Panc1 (cell line): ENCODE data around the gene MRGPRX1. TPM values are rescaled to one million over a fixed set of nuclear protein-coding genes. Genes with fewer than 3 reads are reported as not detected.

Experiments used
- ATAC-seq: fragments of 200-7000 bp; cut with Tn5 transposase; 2 replicates; pipeline ENCODE4 v1.9.1; 2020; ENCODE audit warnings: mild to moderate bottlenecking, moderate library complexity
- BruUV-seq: library from RNA; stranded (reverse); fragments of 400-500 nt; replicated peaks from 2 replicates; lab custom pipeline; 2021; lab: Mats Ljungman, UMichigan
- CTCF ChIA-PET: fragments of 300-600 bp; sonication (Branson Sonifier 250); formaldehyde crosslinking; loops from one replicate; lab custom pipeline; 2022; ENCODE audit warnings: antibody characterized with exemption; lab: Charles Lee
- POLR2A ChIA-PET: fragments of 300-600 bp; sonication (Branson Sonifier 250); formaldehyde crosslinking; loops from one replicate; lab custom pipeline; 2022; ENCODE audit warnings: antibody characterized with exemption; lab: Charles Lee
- DNase-seq: peaks from one replicate; pipeline ENCODE4 v3.0.0-alpha.2; 2010; ENCODE audit warnings: low read depth, low spot score
- H3K27ac ChIP-seq: 2 replicates; pipeline ENCODE4 v1.5.1; 2011; ENCODE audit warnings: mild to moderate bottlenecking, low read length, inconsistent platforms
- H3K27me3 ChIP-seq: fragments of 200-500 bp; sonication (Bioruptor generic); 2 replicates; pipeline ENCODE4 v1.6.0; 2014; ENCODE audit warnings: low read length, inconsistent platforms; ENCODE audit not compliant: control insufficient read depth, insufficient read depth
- H3K36me3 ChIP-seq: fragments of 200-500 bp; sonication (Bioruptor generic); 2 replicates; pipeline ENCODE4 v1.5.1; 2014; ENCODE audit warnings: inconsistent platforms, mild to moderate bottlenecking, low read length, moderate library complexity; ENCODE audit not compliant: control insufficient read depth, insufficient read depth
- H3K4me1 ChIP-seq: 2 replicates; pipeline ENCODE4 v1.5.1; 2011; ENCODE audit warnings: inconsistent platforms, mild to moderate bottlenecking, low read length, moderate library complexity; ENCODE audit not compliant: control insufficient read depth, insufficient read depth
- H3K4me3 ChIP-seq, 2 experiments: 2 replicates each; pipeline ENCODE4 v1.5.1; 2011 to 2012; ENCODE audit warnings: low read depth in 2 of 2, low read length in 2 of 2, mild to moderate bottlenecking in 2 of 2, inconsistent platforms in 1 of 2, moderate library complexity in 1 of 2
- H3K9me3 ChIP-seq: fragments of 200-500 bp; sonication (Bioruptor generic); 2 replicates; pipeline ENCODE4 v1.5.1; 2014; ENCODE audit warnings: low read depth, mild to moderate bottlenecking, inconsistent platforms, low read length, moderate library complexity; ENCODE audit not compliant: control insufficient read depth, insufficient read depth
- CTCF ChIP-seq: fragments of 450-650 bp; IDR thresholded peaks from 2 replicates; pipeline ENCODE4 v1.5.1; 2017; ENCODE audit warnings: mild to moderate bottlenecking
- POLR2AphosphoS5 ChIP-seq: IDR thresholded peaks from 2 replicates; pipeline ENCODE4 v1.6.1; 2012; ENCODE audit warnings: mild to moderate bottlenecking, low read depth, low read length, moderate library complexity
- REST ChIP-seq, 2 experiments: IDR thresholded peaks; 2 replicates each; pipeline ENCODE4 v1.6.1; 2011 to 2012; ENCODE audit warnings: low read depth in 2 of 2, control low read depth in 1 of 2, low read length in 1 of 2, mild to moderate bottlenecking in 1 of 2, moderate library complexity in 1 of 2; ENCODE audit not compliant: insufficient read depth in 1 of 2
- SIN3A ChIP-seq: IDR thresholded peaks from 2 replicates; pipeline ENCODE4 v1.6.1; 2012; ENCODE audit warnings: low read depth, mild to moderate bottlenecking, low read length, moderate library complexity, borderline replicate concordance; ENCODE audit not compliant: insufficient read depth
- TCF7L2 ChIP-seq: IDR thresholded peaks from 2 replicates; pipeline ENCODE4 v1.6.1; 2011; ENCODE audit warnings: mild to moderate bottlenecking, low read depth, low read length, inconsistent platforms
- in situ Hi-C: cut with HindIII; loops from 2 replicates; pipeline ENCODE4 v1.10.0; 2016; ENCODE audit warnings: low sequenced_read_pairs, low pct_unique_long_range_greater_than_20kb
- intact Hi-C: fragments of 100-400 bp; cut with micrococcal nuclease; formaldehyde crosslinking; loops from one replicate; pipeline ENCODE4 v1.10.0; 2022; ENCODE audit not compliant: unreplicated experiment
- total RNA-seq: library from RNA; stranded (reverse); gene quantifications from one replicate; pipeline ENCODE4 v1.2.1, GENCODE V29; 2021; ENCODE audit not compliant: unreplicated experiment

Gene MRGPRX1
- total RNA-seq, 1 experiment from 2014 or later = not detected

- Histone ChIP-seq H3K27ac (no peak overlapping the region), H3K4me3 (no peak overlapping the region), H3K36me3 (no peaks in the 10 kb centered on the region), H3K4me1 (no peaks in the 10 kb centered on the region), H3K9me3 (no peaks in the 10 kb centered on the region), H3K27me3 (peaks cover 9% of the 10 kb centered on the region)
- DNase-seq (no peak), ATAC-seq (no peak)
- no peak for TF ChIP-seq TCF7L2
- TF ChIP-seq REST (IDR thresholded peaks at IDR 0.05; ENCODE audit: insufficient read depth in 1 of 2, low read depth in 2 of 2, low read length in 1 of 2) = no peak
- no peak for TF ChIP-seq CTCF
- no peak for TF ChIP-seq SIN3A
- TF ChIP-seq POLR2AphosphoS5 = no peak
- ChIA-PET POLR2A (no interaction called here), CTCF (no interaction called here)
- intact Hi-C loops = no loop called here
- in situ Hi-C loops = no loop called here
- no TSS peak for BruUV-seq
These were observed 35.0 kb upstream of the MRGPRX1 start for GRCh38 chr11:18974192-18974591.

- no peak overlapping the region for H3K4me3 ChIP-seq
- CTCF ChIA-PET = no interaction called here
- no TSS peak for BruUV-seq
- intact Hi-C loops = no loop called here
- POLR2A ChIA-PET = no interaction called here
- peaks cover 9% of the 10 kb centered on the region for H3K27me3 ChIP-seq
- ATAC-seq (no peak), DNase-seq (no peak)
- H3K4me1 ChIP-seq = no peaks in the 10 kb centered on the region
- no peak overlapping the region for H3K27ac ChIP-seq
- in situ Hi-C loops = no loop called here
- no peaks in the 10 kb centered on the region for H3K36me3 ChIP-seq
- TF ChIP-seq TCF7L2 (no peak), SIN3A (no peak), CTCF (no peak), REST (IDR thresholded peaks at IDR 0.05; ENCODE audit: insufficient read depth in 1 of 2, low read depth in 2 of 2, low read length in 1 of 2) (no peak), POLR2AphosphoS5 (no peak)
- H3K9me3 ChIP-seq = no peaks in the 10 kb centered on the region
These were observed 33.1 kb upstream of the MRGPRX1 start for GRCh38 chr11:18972336-18972735.
